CD4-positive, CD25-positive, alpha-beta regulatory T cell (primary cell): Measurements from ENCODE around the gene FAM222B. TPM values are rescaled to one million over a fixed set of nuclear protein-coding genes. Genes with fewer than 3 reads are reported as not detected.
"Not testable (repeated sequence)": the region's sequence is repeated elsewhere in the genome, so short reads cannot be mapped to it uniquely, and the experiment has no call there.

ENCODE experiments used
- ATAC-seq, 2 donors: fragments of 150-1000 bp; cut with Tn5 transposase; one replicate each; pipeline ENCODE4 v1.10.0; 2021; ENCODE audit warnings: low read depth in 2 of 2, moderate number of reproducible peaks in 2 of 2, moderate library complexity in 1 of 2
- DNase-seq, 3 donors: peaks; one replicate each; pipeline versions ENCODE4 v3.0.0 to v3.0.0-alpha.2; 2012 to 2022; ENCODE audit warnings: mixed read lengths in 1 of 3
- H3K27ac ChIP-seq: one replicate; pipeline ENCODE4 v1.7.0; 2013; ENCODE audit warnings: mild to moderate bottlenecking, low read length; ENCODE audit not compliant: insufficient read depth, poor library complexity, severe bottlenecking
- H3K27me3 ChIP-seq: one replicate; pipeline ENCODE4 v1.7.0; 2013; ENCODE audit warnings: low read length; ENCODE audit not compliant: control insufficient read depth, insufficient read depth
- H3K36me3 ChIP-seq: one replicate; pipeline ENCODE4 v1.7.0; 2013; ENCODE audit warnings: mild to moderate bottlenecking, low read length, moderate library complexity; ENCODE audit not compliant: control insufficient read depth, insufficient read depth
- H3K4me1 ChIP-seq: 2 replicates; pipeline ENCODE4 v1.7.0; 2013; ENCODE audit warnings: mild to moderate bottlenecking, low read length; ENCODE audit not compliant: insufficient read depth, control insufficient read depth, poor library complexity, severe bottlenecking
- H3K4me3 ChIP-seq: one replicate; pipeline ENCODE4 v1.7.0; 2013; ENCODE audit warnings: low read depth, mild to moderate bottlenecking, low read length, moderate library complexity
- H3K9me3 ChIP-seq, 2 experiments: 1 replicate in 1 of 2; 2 replicates in 1 of 2; pipeline ENCODE4 v1.7.0; 2013; ENCODE audit warnings: low read length in 2 of 2, mild to moderate bottlenecking in 1 of 2, moderate library complexity in 1 of 2; ENCODE audit not compliant: control insufficient read depth in 2 of 2
- H3K27ac Mint-ChIP-seq, 3 donors: one replicate each; pipeline ENCODE4 v1.8.0; 2020 to 2022; ENCODE audit warnings: mild to moderate bottlenecking in 3 of 3, mixed read lengths in 3 of 3, moderate library complexity in 2 of 3
- H3K27me3 Mint-ChIP-seq: one replicate; pipeline ENCODE4 v1.8.0; 2022; ENCODE audit warnings: mild to moderate bottlenecking, mixed read lengths
- H3K36me3 Mint-ChIP-seq: one replicate; pipeline ENCODE4 v1.8.0; 2020; ENCODE audit warnings: mixed read lengths
- H3K4me1 Mint-ChIP-seq, 4 donors: one replicate each; pipeline ENCODE4 v1.8.0; 2020 to 2022; ENCODE audit warnings: mixed read lengths in 4 of 4, mild to moderate bottlenecking in 1 of 4
- H3K4me3 Mint-ChIP-seq, 4 donors: one replicate each; pipeline ENCODE4 v1.8.0; 2020 to 2022; ENCODE audit warnings: mild to moderate bottlenecking in 4 of 4, mixed read lengths in 4 of 4, moderate library complexity in 3 of 4
- H3K9me3 Mint-ChIP-seq, 7 donors: one replicate each; pipeline ENCODE4 v1.8.0; 2020 to 2022; ENCODE audit warnings: mixed read lengths in 7 of 7, mild to moderate bottlenecking in 3 of 7, moderate library complexity in 2 of 7
- polyA plus RNA-seq, 4 donors: library from polyadenylated mRNA; unstranded; fragments of 300-500 nt; fragmentation: Illumina TruSeq; gene quantifications; one replicate each; pipeline ENCODE4 v1.2.3, GENCODE V29; 2021
- total RNA-seq: library from RNA; stranded (reverse); gene quantifications from one replicate; pipeline ENCODE4 v1.2.3, GENCODE V29; 2022

Gene FAM222B
- total and polyA plus RNA-seq, 5 donors from 2014 or later: 4.4 to 23.4 (median 12.4) TPM

- H3K4me1 ChIP-seq: peaks cover 17% of the 10 kb centered on the region
- H3K36me3 Mint-ChIP-seq: peaks cover 21% of the 10 kb centered on the region
- peaks cover 0 to 21% (median 12%) of the 10 kb centered on the region in 4 donors for H3K4me1 Mint-ChIP-seq
- no peaks in the 10 kb centered on the region for H3K9me3 Mint-ChIP-seq
- H3K27me3 ChIP-seq: no peaks in the 10 kb centered on the region
- no peak for DNase-seq
- H3K4me3 ChIP-seq: no peak overlapping the region
- no peak overlapping the region for H3K27ac Mint-ChIP-seq
- no peaks in the 10 kb centered on the region for H3K9me3 ChIP-seq
- no peak for ATAC-seq
- peaks cover 25% of the 10 kb centered on the region for H3K36me3 ChIP-seq
- H3K4me3 Mint-ChIP-seq: peak overlapping the region in 2 of 4 donors; percentile 25 to 38
- H3K27ac ChIP-seq: no peak overlapping the region
- no peaks in the 10 kb centered on the region for H3K27me3 Mint-ChIP-seq
Observed at GRCh38 chr17:28857905-28858800, 15.6 kb upstream of the FAM222B start.

- DNase-seq: no peak
- Mint-ChIP-seq H3K27me3 (no peaks in the 10 kb centered on the region), H3K9me3 (no peaks in the 10 kb centered on the region), H3K4me1 (peaks cover 0 to 21% (median 12%) of the 10 kb centered on the region in 4 donors), H3K27ac (no peak overlapping the region), H3K36me3 (peaks cover 18% of the 10 kb centered on the region), H3K4me3 (peak overlapping the region; percentile 91 to 94 (median 92))
- H3K27ac ChIP-seq: no peak overlapping the region
- peak overlapping the region; percentile 96 for H3K4me3 ChIP-seq
- H3K27me3 ChIP-seq: no peaks in the 10 kb centered on the region
- peaks cover 17% of the 10 kb centered on the region for H3K4me1 ChIP-seq
- ATAC-seq: no peak
- peaks cover 25% of the 10 kb centered on the region for H3K36me3 ChIP-seq
- H3K9me3 ChIP-seq: no peaks in the 10 kb centered on the region
Observed at GRCh38 chr17:28856028-28856574, 13.5 kb upstream of the FAM222B start.

DNA sequence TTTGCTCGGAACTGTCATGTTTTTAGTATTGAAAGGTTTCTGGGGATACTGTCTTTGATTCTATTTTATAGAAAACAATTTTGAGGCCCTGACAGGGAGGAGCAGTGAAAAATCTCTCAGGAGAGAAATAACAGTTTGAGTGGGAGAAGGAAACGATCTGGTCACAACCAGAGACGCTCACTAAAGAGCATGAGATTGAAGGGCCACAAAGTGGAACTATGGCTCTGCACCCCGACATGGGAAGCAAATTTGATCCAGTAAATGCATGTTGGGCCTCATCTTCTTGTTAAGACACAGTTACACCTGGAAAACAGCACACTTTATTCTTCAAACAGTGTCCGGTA is 12.7 kb upstream of the FAM222B start:
- H3K36me3 Mint-ChIP-seq: peaks cover 15% of the 10 kb centered on the region
- H3K4me3 Mint-ChIP-seq: peak overlapping the region; percentile 91 to 94 (median 92)
- DNase-seq: no peak
- no peaks in the 10 kb centered on the region for H3K9me3 Mint-ChIP-seq
- H3K9me3 ChIP-seq: no peaks in the 10 kb centered on the region
- no peak for ATAC-seq
- peak overlapping the region; percentile 90 to 96 (median 91) for H3K27ac Mint-ChIP-seq
- H3K27ac ChIP-seq: peak overlapping the region; percentile 69
- H3K36me3 ChIP-seq: peaks cover 20% of the 10 kb centered on the region
- H3K4me1 Mint-ChIP-seq: peaks cover 0 to 21% (median 12%) of the 10 kb centered on the region in 4 donors
- H3K4me3 ChIP-seq: peak overlapping the region; percentile 96
- H3K27me3 Mint-ChIP-seq: no peaks in the 10 kb centered on the region
- peaks cover 17% of the 10 kb centered on the region for H3K4me1 ChIP-seq
- no peaks in the 10 kb centered on the region for H3K27me3 ChIP-seq

DNA sequence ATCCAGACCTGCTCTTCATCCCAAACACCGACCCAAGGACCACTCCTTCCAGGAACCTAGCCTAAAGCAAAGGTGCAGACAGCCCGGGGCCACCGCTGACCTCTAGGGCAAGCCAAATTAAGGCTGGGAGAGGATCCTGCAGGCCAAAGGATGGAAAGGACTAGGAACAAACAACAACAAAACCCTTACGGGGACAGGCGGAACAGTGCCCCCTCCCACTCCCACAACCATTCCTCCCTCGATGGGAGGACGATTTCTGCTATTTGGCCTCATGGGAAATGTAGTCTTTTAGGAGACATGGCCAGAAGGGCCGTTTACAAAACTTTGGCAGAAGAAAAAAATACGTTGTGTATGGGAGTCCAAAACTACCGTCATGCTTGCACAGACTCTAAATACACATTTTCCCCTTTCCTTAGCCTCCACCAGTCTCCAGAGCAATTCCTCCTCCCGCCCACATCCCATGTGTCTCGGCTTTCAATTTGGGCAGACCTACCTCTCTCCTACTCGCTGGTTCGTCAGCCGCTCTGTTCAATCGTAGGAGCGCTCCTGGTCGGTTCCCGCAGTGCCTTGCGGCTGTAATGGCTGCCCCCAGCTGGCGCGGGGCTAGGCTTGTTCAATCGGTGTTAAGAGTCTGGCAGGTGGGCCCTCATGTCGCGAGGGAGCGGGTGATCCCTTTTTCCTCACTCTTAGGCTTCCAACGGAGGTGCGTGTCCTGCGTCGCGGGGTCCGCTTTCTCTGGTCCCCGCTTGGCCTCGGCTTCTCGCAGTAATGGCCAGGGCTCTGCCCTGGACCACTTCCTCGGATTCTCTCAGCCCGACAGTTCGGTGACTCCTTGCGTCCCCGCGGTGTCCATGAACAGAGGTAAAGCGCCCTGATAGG is 12.1 kb upstream of the FAM222B start, which contains the start of gene ERAL1:
TSS of gene ERAL1 (plus strand) at position 560 of the 879 bp plus-strand sequence. CDS start at position 579, 19 bp downstream.
- peaks cover 0 to 21% (median 12%) of the 10 kb centered on the region in 4 donors for H3K4me1 Mint-ChIP-seq
- no peaks in the 10 kb centered on the region for H3K9me3 Mint-ChIP-seq
- peak; percentile 78 to 90 (median 84) for DNase-seq
- peak within 1 kb of the TSS; percentile 91 to 94 (median 92) for H3K4me3 Mint-ChIP-seq
- H3K27me3 Mint-ChIP-seq: no peaks in the 10 kb centered on the region
- peaks cover 14% of the 10 kb centered on the region for H3K36me3 Mint-ChIP-seq
- H3K27ac Mint-ChIP-seq: peak within 1 kb of the TSS; percentile 90 to 96 (median 91)
- peak; percentile 100 for ATAC-seq
- Histone ChIP-seq H3K36me3 (peaks cover 17% of the 10 kb centered on the region), H3K9me3 (no peaks in the 10 kb centered on the region), H3K4me1 (peaks cover 17% of the 10 kb centered on the region), H3K4me3 (peak within 1 kb of the TSS; percentile 96), H3K27me3 (no peaks in the 10 kb centered on the region), H3K27ac (peak within 1 kb of the TSS; percentile 69)

GRCh38 chr17:28853295-28853694 is 10.7 kb upstream of the FAM222B start:
- ATAC-seq (no peak), DNase-seq (no peak)
- Histone ChIP-seq H3K27me3 (no peaks in the 10 kb centered on the region), H3K27ac (no peak overlapping the region), H3K4me1 (peaks cover 17% of the 10 kb centered on the region), H3K9me3 (no peaks in the 10 kb centered on the region), H3K36me3 (peaks cover 7% of the 10 kb centered on the region), H3K4me3 (no peak overlapping the region)
- Mint-ChIP-seq H3K4me3 (peak overlapping the region in 3 of 4 donors; percentile 57 to 94 (median 69)), H3K27me3 (no peaks in the 10 kb centered on the region), H3K36me3 (peaks cover 4% of the 10 kb centered on the region), H3K4me1 (peaks cover 0 to 21% (median 12%) of the 10 kb centered on the region in 4 donors), H3K27ac (peak overlapping the region in 1 of 3 donors; percentile 18), H3K9me3 (no peaks in the 10 kb centered on the region)

DNA sequence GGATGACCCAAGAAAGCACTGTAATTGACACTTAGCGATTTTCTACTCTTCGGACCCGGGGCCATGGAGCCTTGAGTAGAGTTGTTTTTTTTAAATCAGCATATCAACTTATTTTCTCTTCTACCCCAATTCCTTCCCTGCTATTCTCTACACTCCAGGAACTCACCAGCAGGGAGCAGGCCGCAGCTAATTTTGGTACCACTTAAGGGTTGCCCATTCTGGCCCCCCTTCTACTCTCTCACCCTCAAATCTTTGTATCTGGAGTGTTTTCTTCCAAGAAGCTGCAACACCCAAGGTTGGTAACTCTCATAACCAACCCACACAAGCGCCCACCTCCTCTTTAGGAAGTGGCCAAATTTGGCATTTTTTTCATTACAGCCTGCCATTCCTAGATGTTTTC is 6.7 kb upstream of the FAM222B start:
- peak in 1 of 3 donors; percentile 46 for DNase-seq
- peak overlapping the region in 1 of 4 donors; percentile 32 for H3K4me3 Mint-ChIP-seq
- Histone ChIP-seq H3K36me3 (no peaks in the 10 kb centered on the region), H3K9me3 (no peaks in the 10 kb centered on the region), H3K27me3 (no peaks in the 10 kb centered on the region), H3K4me1 (peaks cover 3% of the 10 kb centered on the region), H3K4me3 (no peak overlapping the region), H3K27ac (no peak overlapping the region)
- no peaks in the 10 kb centered on the region for H3K36me3 Mint-ChIP-seq
- no peak for ATAC-seq
- no peak overlapping the region for H3K27ac Mint-ChIP-seq
- H3K27me3 Mint-ChIP-seq: no peaks in the 10 kb centered on the region
- no peaks in the 10 kb centered on the region for H3K9me3 Mint-ChIP-seq
- peaks cover 0 to 5% (median under 1%) of the 10 kb centered on the region in 4 donors for H3K4me1 Mint-ChIP-seq

GRCh38 chr17:28848667-28849066 is 6.1 kb upstream of the FAM222B start:
- not testable (repeated sequence) for H3K27me3 ChIP-seq, H3K4me3 ChIP-seq, H3K36me3 ChIP-seq, H3K36me3 Mint-ChIP-seq, H3K27me3 Mint-ChIP-seq, H3K9me3 ChIP-seq, H3K27ac ChIP-seq, H3K4me1 ChIP-seq, H3K9me3 Mint-ChIP-seq, H3K4me1 Mint-ChIP-seq
- Mint-ChIP-seq H3K4me3 (peak overlapping the region in 2 of 4 donors; percentile 53 to 79), H3K27ac (peak overlapping the region in 1 of 3 donors; percentile 56)
- peak; percentile 20 to 72 (median 38) for DNase-seq
- peak in 1 of 2 donors; percentile 53 for ATAC-seq
